Measurements from ENCODE around the gene SLC16A9. TPM values are rescaled to one million over a fixed set of nuclear protein-coding genes. Genes with fewer than 3 reads are reported as not detected.
"Not testable (repeated sequence)": the region's sequence is repeated elsewhere in the genome, so short reads cannot be mapped to it uniquely, and the experiment has no call there.

Gene SLC16A9
- total and polyA plus RNA-seq, 4 donors: 0.70 to 6.0 (median 1.9) TPM

GRCh38 chr10:59734014-59734462 lies 24.4 kb upstream of the SLC16A9 start:
- Histone ChIP-seq H3K27ac (ENCODE audit: low read depth in 1 of 2, low read length in 1 of 2) (no peak overlapping the region), H3K4me1 (ENCODE audit: control insufficient read depth in 5 of 5, insufficient read depth in 5 of 5, low read length in 5 of 5) (no peaks in the 10 kb centered on the region), H3K9ac (ENCODE audit: insufficient read depth in 1 of 2, low read length in 2 of 2) (no peak overlapping the region), H3K27me3 (ENCODE audit: control insufficient read depth in 3 of 3, insufficient read depth in 3 of 3, low read length in 2 of 3) (peaks cover 0 to 2% (median 0%) of the 10 kb centered on the region in 3 donors), H3K4me3 (no peak overlapping the region), H3K36me3 (ENCODE audit: control insufficient read depth in 4 of 4, insufficient read depth in 4 of 4, low read length in 4 of 4) (no peaks in the 10 kb centered on the region), H3K9me3 (ENCODE audit: control insufficient read depth in 4 of 4, insufficient read depth in 3 of 4, low read length in 3 of 4) (no peaks in the 10 kb centered on the region)
- no peak for TF ChIP-seq CTCF (IDR thresholded peaks at IDR 0.05; ENCODE audit: control extremely low read depth, extremely low read depth)
- 85 to 88% methylated on average over 3 of the region's 3 CpGs for WGBS, 2 donors
- ATAC-seq (ENCODE audit: insufficient read depth, low FRiP score) (no peak), DNase-seq (no peak)

GRCh38 chr10:59733321-59734013 lies 23.8 kb upstream of the SLC16A9 start:
- not testable (repeated sequence) for ATAC-seq (ENCODE audit: insufficient read depth, low FRiP score); H3K27ac ChIP-seq (ENCODE audit: low read depth in 1 of 2, low read length in 1 of 2); H3K4me3 ChIP-seq; H3K9me3 ChIP-seq (ENCODE audit: control insufficient read depth in 4 of 4, insufficient read depth in 3 of 4, low read length in 3 of 4); DNase-seq; H3K36me3 ChIP-seq (ENCODE audit: control insufficient read depth in 4 of 4, insufficient read depth in 4 of 4, low read length in 4 of 4); H3K27me3 ChIP-seq (ENCODE audit: control insufficient read depth in 3 of 3, insufficient read depth in 3 of 3, low read length in 2 of 3); H3K9ac ChIP-seq (ENCODE audit: insufficient read depth in 1 of 2, low read length in 2 of 2); H3K4me1 ChIP-seq (ENCODE audit: control insufficient read depth in 5 of 5, insufficient read depth in 5 of 5, low read length in 5 of 5)
- 96% methylated on average over 16 of the region's 16 CpGs for WGBS, 2 donors

- not testable (repeated sequence) for H3K36me3 ChIP-seq (ENCODE audit: control insufficient read depth in 4 of 4, insufficient read depth in 4 of 4, low read length in 4 of 4); DNase-seq; H3K4me1 ChIP-seq (ENCODE audit: control insufficient read depth in 5 of 5, insufficient read depth in 5 of 5, low read length in 5 of 5); H3K4me3 ChIP-seq; H3K27me3 ChIP-seq (ENCODE audit: control insufficient read depth in 3 of 3, insufficient read depth in 3 of 3, low read length in 2 of 3); ATAC-seq (ENCODE audit: insufficient read depth, low FRiP score); H3K27ac ChIP-seq (ENCODE audit: low read depth in 1 of 2, low read length in 1 of 2); H3K9ac ChIP-seq (ENCODE audit: insufficient read depth in 1 of 2, low read length in 2 of 2); H3K9me3 ChIP-seq (ENCODE audit: control insufficient read depth in 4 of 4, insufficient read depth in 3 of 4, low read length in 3 of 4)
- WGBS, 2 donors: 85 to 95% methylated on average over 4 of the region's 4 CpGs
Observed at GRCh38 chr10:59732849-59733248, 23.2 kb upstream of the SLC16A9 start.

GRCh38 chr10:59729167-59729566 lies 19.5 kb upstream of the SLC16A9 start:
- H3K9ac ChIP-seq (ENCODE audit: insufficient read depth in 1 of 2, low read length in 2 of 2); H3K27ac ChIP-seq (ENCODE audit: low read depth in 1 of 2, low read length in 1 of 2); ATAC-seq (ENCODE audit: insufficient read depth, low FRiP score); H3K4me1 ChIP-seq (ENCODE audit: control insufficient read depth in 5 of 5, insufficient read depth in 5 of 5, low read length in 5 of 5); H3K36me3 ChIP-seq (ENCODE audit: control insufficient read depth in 4 of 4, insufficient read depth in 4 of 4, low read length in 4 of 4); DNase-seq; H3K27me3 ChIP-seq (ENCODE audit: control insufficient read depth in 3 of 3, insufficient read depth in 3 of 3, low read length in 2 of 3); H3K9me3 ChIP-seq (ENCODE audit: control insufficient read depth in 4 of 4, insufficient read depth in 3 of 4, low read length in 3 of 4); H3K4me3 ChIP-seq: not testable (repeated sequence)
- 89 to 92% methylated on average over 4 of the region's 4 CpGs for WGBS, 2 donors

GRCh38 chr10:59724098-59724938 lies 14.7 kb upstream of the SLC16A9 start:
- no peak overlapping the region for H3K9ac ChIP-seq (ENCODE audit: insufficient read depth in 1 of 2, low read length in 2 of 2)
- WGBS, 2 donors: 66 to 87% methylated on average over 3 of the region's 3 CpGs

More at GRCh38 chr10:59724098-59724938, 14.7 kb upstream of the SLC16A9 start:
- DNase-seq: no peak
- TF ChIP-seq CTCF (IDR thresholded peaks at IDR 0.05; ENCODE audit: control extremely low read depth, extremely low read depth): no peak
- Histone ChIP-seq H3K27me3 (ENCODE audit: control insufficient read depth in 3 of 3, insufficient read depth in 3 of 3, low read length in 2 of 3) (no peaks in the 10 kb centered on the region), H3K9me3 (ENCODE audit: control insufficient read depth in 4 of 4, insufficient read depth in 3 of 4, low read length in 3 of 4) (no peaks in the 10 kb centered on the region), H3K4me3 (no peak overlapping the region), H3K27ac (ENCODE audit: low read depth in 1 of 2, low read length in 1 of 2) (no peak overlapping the region), H3K36me3 (ENCODE audit: control insufficient read depth in 4 of 4, insufficient read depth in 4 of 4, low read length in 4 of 4) (no peaks in the 10 kb centered on the region), H3K4me1 (ENCODE audit: control insufficient read depth in 5 of 5, insufficient read depth in 5 of 5, low read length in 5 of 5) (no peaks in the 10 kb centered on the region)
- peak; percentile 81 for ATAC-seq (ENCODE audit: insufficient read depth, low FRiP score)

Measured in lung (tissue), 12 donors.